Hypothalamus (tissue), 51 donors: ENCODE results near the gene LSP1.

Experiments used
- DNase-seq, 51 donors: peaks; one replicate each; lab custom pipeline; 2025; lab: John Stamatoyannopoulos, UW

Gene LSP1

GRCh38 chr11:1924646-1925372, 71.9 kb downstream of the LSP1 start:
- DNase-seq: no peak

DNA sequence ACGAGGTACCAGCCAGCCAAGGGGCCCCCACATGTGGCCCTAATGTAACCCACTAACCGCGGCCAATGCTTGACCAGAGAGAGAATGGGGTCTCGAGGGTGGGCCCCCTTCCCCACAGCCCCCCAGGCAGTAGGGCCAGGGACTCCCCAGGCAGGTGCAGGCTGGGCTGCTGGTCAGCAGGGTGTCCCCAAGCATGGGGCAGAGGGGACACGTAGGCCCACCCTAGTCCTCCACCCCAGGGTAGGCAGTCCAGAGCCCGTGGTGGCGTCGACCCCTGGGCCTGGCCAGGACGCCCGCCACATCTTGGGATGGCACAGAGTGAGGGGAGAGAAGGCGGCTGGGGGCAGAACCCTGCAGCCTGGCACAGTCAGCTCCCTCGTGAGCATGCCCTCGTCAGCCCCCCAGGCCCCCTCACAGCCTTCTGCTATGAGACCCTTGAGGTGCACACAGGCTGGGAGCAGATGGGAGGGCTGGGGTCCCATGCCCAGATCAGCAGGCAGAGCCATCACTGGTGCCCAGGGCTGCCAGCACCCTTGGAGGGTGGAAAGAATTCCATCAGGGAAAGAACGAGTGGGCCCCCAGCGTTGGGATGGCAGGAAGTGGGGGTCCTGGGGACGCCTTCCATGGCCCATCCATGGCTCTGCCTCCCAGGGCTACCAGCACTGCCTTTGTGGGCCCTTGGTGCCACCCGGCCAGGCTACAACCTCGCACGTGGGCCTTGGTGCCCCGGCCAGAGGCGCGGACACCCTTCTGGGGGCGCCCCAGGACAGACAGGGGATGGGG, 72.7 kb downstream of the LSP1 start:
- no peak for DNase-seq

DNA sequence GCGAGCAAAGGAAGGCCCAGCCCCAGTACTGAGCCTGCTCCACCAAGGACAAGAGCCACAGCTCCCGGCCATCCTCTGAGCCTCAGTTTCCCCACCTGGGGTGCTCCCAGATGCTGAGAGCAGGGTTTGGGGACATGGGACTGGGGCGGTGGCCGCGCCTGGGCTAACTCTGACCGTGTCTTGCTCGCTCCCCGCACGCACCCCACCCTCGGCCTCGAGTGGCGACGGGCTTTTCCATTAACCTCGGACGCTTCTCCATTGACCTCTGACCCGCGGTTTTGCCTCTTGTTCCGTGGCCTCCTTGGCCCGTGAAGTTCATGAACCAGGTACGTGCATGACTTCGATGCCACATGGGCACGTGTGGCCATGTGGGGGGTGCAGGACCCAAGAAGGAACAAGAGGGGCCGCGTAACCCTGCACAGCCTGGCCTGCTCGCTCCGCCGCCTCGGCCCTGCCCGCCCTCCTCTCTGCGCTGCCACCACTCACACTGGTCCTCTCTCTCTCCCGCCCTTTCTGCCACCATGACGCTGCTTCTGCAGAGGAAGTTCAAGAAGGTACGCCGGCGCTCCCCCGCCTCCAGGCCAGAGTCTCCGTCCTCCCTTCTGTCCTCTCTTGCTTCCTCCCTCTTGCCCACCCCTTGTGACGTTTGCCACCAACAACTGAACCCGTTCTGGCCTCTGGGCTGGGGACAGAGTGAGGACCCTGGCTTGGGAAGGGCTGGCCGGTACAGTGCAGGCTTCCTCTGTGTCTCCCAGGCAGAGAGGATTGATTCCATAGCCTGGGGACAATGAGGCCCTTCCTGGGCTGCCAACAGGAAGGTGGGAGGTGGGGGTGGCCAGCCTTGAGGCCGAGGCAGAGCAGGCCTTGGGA, 73.5 kb downstream of the LSP1 start:
- DNase-seq: no peak

- DNase-seq: no peak
Measured at GRCh38 chr11:1927026-1927847, 74.4 kb downstream of the LSP1 start.

DNA sequence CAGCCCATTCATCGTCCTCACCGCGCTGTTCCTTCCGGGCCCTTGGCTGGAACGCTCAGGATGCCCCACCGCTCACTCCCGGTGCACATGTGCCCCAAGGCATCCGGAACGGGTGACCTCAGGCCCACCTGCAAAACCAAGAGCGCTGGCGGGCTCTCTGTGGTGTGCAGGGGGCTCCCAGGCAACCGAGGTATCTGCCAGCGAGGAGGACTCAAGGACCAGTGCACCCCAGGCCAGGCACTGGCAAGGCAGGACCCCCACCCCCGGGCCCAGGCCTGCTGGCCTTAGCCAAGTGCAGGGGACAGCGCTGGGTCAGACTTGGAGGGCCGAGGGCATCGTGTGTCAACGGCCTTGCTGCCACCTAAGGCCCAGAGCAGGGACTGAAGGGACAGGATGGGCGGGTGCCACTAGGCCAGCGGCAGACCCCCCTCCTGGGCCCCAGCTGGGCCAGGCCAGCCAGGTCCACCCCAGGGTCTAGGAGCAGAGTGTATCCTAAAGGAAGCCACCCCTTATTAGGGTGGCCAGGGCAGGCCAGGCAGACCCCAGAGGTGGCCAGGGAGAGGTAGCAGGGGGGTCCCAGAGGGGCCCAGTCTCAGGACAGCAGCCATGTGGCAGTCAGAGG, 75.1 kb downstream of the LSP1 start:
- DNase-seq: no peak

DNA sequence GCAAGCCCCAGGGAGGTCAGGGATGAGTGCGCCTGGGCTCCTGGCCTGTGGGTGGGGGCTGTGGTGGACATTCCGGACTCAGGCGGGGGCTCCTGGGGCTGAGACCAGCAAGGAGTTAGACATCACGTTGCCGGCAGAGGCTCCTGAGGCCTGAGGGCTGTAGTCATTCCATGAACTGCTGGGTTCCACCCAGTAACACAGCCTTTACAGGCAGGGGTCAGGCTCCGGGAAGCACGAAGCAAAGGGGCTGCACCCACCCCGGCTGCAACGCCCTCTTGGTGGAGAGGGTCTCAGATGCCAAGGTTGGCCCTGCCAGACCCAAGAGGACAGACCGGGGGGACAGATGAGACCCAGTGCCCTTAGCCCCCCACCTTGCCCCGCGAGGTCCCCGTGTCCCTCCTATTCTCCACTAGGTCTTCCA, 75.6 kb downstream of the LSP1 start:
- no peak for DNase-seq

- no peak for DNase-seq
Measured at GRCh38 chr11:1928891-1929541, 76.1 kb downstream of the LSP1 start.

GRCh38 chr11:1929621-1930461, 77.0 kb downstream of the LSP1 start:
- no peak for DNase-seq

DNA sequence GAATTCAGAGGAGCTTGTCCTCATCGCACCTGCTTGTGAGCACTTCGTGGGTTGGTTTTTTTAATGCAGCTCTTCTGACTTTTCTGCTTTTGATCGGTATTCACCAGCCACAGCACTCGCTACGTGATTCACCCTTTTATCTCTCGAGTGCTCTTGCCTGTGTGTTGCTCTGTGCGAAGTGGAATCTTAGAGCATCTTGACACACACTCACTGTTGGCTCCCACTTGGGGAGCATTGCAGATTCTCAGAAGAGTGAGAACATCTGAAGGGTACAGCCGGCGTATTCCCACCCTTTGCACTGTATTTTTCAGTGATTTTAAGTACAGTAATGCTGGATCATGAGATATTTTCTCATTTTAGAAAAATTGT, 77.6 kb downstream of the LSP1 start:
- no peak for DNase-seq

- DNase-seq: no peak
Measured at GRCh38 chr11:1931341-1932104, 78.6 kb downstream of the LSP1 start.

- DNase-seq: no peak
Measured at GRCh38 chr11:1932105-1932480, 79.2 kb downstream of the LSP1 start.

DNA sequence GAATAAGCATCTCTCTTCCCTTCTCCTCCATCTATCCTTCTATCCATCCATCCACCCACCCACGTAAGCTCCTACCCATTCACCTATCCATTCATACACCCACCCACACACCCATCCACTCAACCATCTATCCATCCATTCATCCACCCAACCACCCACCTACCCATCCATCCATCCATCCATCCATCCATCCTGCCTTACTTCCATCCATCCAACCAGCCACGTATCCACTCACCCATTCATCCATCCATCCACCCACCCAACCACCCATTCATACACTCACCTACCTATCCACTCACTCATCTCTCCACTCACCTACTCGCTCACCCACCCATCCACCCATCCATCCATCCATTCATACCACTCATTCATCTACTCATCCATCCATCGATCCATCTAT, 79.8 kb downstream of the LSP1 start:
- no peak for DNase-seq

GRCh38 chr11:1933416-1934334, 80.8 kb downstream of the LSP1 start:
- no peak for DNase-seq

- DNase-seq: no peak
Measured at GRCh38 chr11:1934335-1935155, 81.7 kb downstream of the LSP1 start.

- no peak for DNase-seq
Measured at GRCh38 chr11:1935156-1936071, 82.5 kb downstream of the LSP1 start.
